Measurements from ENCODE around the gene ROBO2.
"Not testable (repeated sequence)": the region's sequence is repeated elsewhere in the genome, so short reads cannot be mapped to it uniquely, and the experiment has no call there.

DNA sequence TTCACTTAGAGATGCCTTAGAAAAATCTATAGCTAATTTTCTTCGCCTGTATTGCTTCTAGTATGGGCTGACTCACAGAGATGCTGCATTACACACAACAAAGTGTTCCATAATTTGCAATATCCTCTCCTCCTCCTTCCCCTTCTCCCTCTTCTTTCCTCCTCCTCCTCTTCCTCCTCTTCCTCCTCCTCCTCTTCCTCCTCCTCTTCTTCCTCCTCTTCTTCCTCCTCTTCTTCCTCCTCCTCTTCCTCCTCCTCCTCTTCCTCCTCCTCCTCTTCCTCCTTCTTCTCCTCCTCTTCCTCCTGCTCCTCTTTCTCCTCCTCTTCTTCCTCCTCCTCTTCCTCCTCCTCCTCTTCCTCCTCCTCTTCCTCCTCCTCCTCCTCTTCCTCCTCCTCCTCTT, 370.4 kb downstream of the ROBO2 start:
- TF ChIP-seq, protein P1, sequence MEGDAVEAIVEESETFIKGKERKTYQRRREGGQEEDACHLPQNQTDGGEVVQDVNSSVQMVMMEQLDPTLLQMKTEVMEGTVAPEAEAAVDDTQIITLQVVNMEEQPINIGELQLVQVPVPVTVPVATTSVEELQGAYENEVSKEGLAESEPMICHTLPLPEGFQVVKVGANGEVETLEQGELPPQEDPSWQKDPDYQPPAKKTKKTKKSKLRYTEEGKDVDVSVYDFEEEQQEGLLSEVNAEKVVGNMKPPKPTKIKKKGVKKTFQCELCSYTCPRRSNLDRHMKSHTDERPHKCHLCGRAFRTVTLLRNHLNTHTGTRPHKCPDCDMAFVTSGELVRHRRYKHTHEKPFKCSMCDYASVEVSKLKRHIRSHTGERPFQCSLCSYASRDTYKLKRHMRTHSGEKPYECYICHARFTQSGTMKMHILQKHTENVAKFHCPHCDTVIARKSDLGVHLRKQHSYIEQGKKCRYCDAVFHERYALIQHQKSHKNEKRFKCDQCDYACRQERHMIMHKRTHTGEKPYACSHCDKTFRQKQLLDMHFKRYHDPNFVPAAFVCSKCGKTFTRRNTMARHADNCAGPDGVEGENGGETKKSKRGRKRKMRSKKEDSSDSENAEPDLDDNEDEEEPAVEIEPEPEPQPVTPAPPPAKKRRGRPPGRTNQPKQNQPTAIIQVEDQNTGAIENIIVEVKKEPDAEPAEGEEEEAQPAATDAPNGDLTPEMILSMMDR (IDR thresholded peaks at IDR 0.05), result not testable (repeated sequence)
- TF ChIP-seq POLR2A, POLR2AphosphoS5, EP300 (IDR thresholded peaks at IDR 0.05): not testable (repeated sequence)
